ENCODE measurements around the gene ZBTB24.
A peak's percentile ranks its signal among the peaks of the same experiment; 100 is the strongest.
"Not testable (repeated sequence)": the region's sequence is repeated elsewhere in the genome, so short reads cannot be mapped to it uniquely, and the experiment has no call there.

ZBTB24 gene

GRCh38 chr6:109465772-109466171 lies 17.2 kb downstream of the ZBTB24 start:
- H3K4me3 ChIP-seq (ENCODE audit: low read depth in 1 of 2, low read length in 2 of 2): no peak overlapping the region
- H3K27ac ChIP-seq (ENCODE audit: low read depth, low read length): no peak overlapping the region
- no peak overlapping the region for H3K9ac ChIP-seq (ENCODE audit: low read length)
- H3K27me3 ChIP-seq (ENCODE audit: control insufficient read depth in 1 of 2, insufficient read depth in 2 of 2, low read length in 2 of 2): no peaks in the 10 kb centered on the region
- peaks cover 35% of the 10 kb centered on the region for H3K36me3 ChIP-seq (ENCODE audit: insufficient read depth, low read length)
- no peaks in the 10 kb centered on the region for H3K9me3 ChIP-seq (ENCODE audit: low read length)
- H3K4me1 ChIP-seq (ENCODE audit: insufficient read depth, low read length): no peaks in the 10 kb centered on the region

GRCh38 chr6:109461733-109462526 lies 21.1 kb downstream of the ZBTB24 start:
- Histone ChIP-seq H3K36me3 (ENCODE audit: insufficient read depth, low read length) (peaks cover 15% of the 10 kb centered on the region), H3K9me3 (ENCODE audit: low read length) (no peaks in the 10 kb centered on the region)

GRCh38 chr6:109461205-109461604 lies 21.8 kb downstream of the ZBTB24 start:
- not testable (repeated sequence) for H3K9ac ChIP-seq (ENCODE audit: low read length); H3K27me3 ChIP-seq (ENCODE audit: control insufficient read depth in 1 of 2, insufficient read depth in 2 of 2, low read length in 2 of 2); H3K4me1 ChIP-seq (ENCODE audit: insufficient read depth, low read length); H3K27ac ChIP-seq (ENCODE audit: low read depth, low read length); H3K4me3 ChIP-seq (ENCODE audit: low read depth in 1 of 2, low read length in 2 of 2); H3K9me3 ChIP-seq (ENCODE audit: low read length)
- peaks cover 13% of the 10 kb centered on the region for H3K36me3 ChIP-seq (ENCODE audit: insufficient read depth, low read length)

More at GRCh38 chr6:109461733-109462526, 21.1 kb downstream of the ZBTB24 start:
- H3K4me1 ChIP-seq (ENCODE audit: insufficient read depth, low read length): peaks cover under 1% of the 10 kb centered on the region
- H3K27me3 ChIP-seq (ENCODE audit: control insufficient read depth in 1 of 2, insufficient read depth in 2 of 2, low read length in 2 of 2): no peaks in the 10 kb centered on the region
- no peak overlapping the region for H3K4me3 ChIP-seq (ENCODE audit: low read depth in 1 of 2, low read length in 2 of 2)
- no peak overlapping the region for H3K27ac ChIP-seq (ENCODE audit: low read depth, low read length)
- no peak overlapping the region for H3K9ac ChIP-seq (ENCODE audit: low read length)

- Histone ChIP-seq H3K9me3 (ENCODE audit: low read length) (no peaks in the 10 kb centered on the region), H3K9ac (ENCODE audit: low read length) (no peak overlapping the region), H3K27ac (ENCODE audit: low read depth, low read length) (no peak overlapping the region), H3K27me3 (ENCODE audit: control insufficient read depth in 1 of 2, insufficient read depth in 2 of 2, low read length in 2 of 2) (no peaks in the 10 kb centered on the region), H3K4me1 (ENCODE audit: insufficient read depth, low read length) (peaks cover 9% of the 10 kb centered on the region), H3K4me3 (ENCODE audit: low read depth in 1 of 2, low read length in 2 of 2) (no peak overlapping the region), H3K36me3 (ENCODE audit: insufficient read depth, low read length) (peaks cover 4% of the 10 kb centered on the region)
Measured at GRCh38 chr6:109460161-109460829, 22.7 kb downstream of the ZBTB24 start.

- Histone ChIP-seq H3K4me1 (ENCODE audit: insufficient read depth, low read length) (peaks cover 16% of the 10 kb centered on the region), H3K4me3 (ENCODE audit: low read depth in 1 of 2, low read length in 2 of 2) (no peak overlapping the region), H3K27me3 (ENCODE audit: control insufficient read depth in 1 of 2, insufficient read depth in 2 of 2, low read length in 2 of 2) (no peaks in the 10 kb centered on the region), H3K9ac (ENCODE audit: low read length) (no peak overlapping the region), H3K36me3 (ENCODE audit: insufficient read depth, low read length) (no peaks in the 10 kb centered on the region), H3K9me3 (ENCODE audit: low read length) (no peaks in the 10 kb centered on the region), H3K27ac (ENCODE audit: low read depth, low read length) (no peak overlapping the region)
Measured at GRCh38 chr6:109458774-109459531, 24.1 kb downstream of the ZBTB24 start.

GRCh38 chr6:109457562-109457996 lies 25.4 kb downstream of the ZBTB24 start:
- no peaks in the 10 kb centered on the region for H3K36me3 ChIP-seq (ENCODE audit: insufficient read depth, low read length)
- no peak overlapping the region for H3K9ac ChIP-seq (ENCODE audit: low read length)
- no peaks in the 10 kb centered on the region for H3K9me3 ChIP-seq (ENCODE audit: low read length)
- peaks cover 18% of the 10 kb centered on the region for H3K4me1 ChIP-seq (ENCODE audit: insufficient read depth, low read length)
- H3K27me3 ChIP-seq (ENCODE audit: control insufficient read depth in 1 of 2, insufficient read depth in 2 of 2, low read length in 2 of 2): no peaks in the 10 kb centered on the region
- H3K27ac ChIP-seq (ENCODE audit: low read depth, low read length): no peak overlapping the region
- H3K4me3 ChIP-seq (ENCODE audit: low read depth in 1 of 2, low read length in 2 of 2): no peak overlapping the region

- Histone ChIP-seq H3K4me3 (ENCODE audit: low read depth in 1 of 2, low read length in 2 of 2) (peak overlapping the region in 1 of 2 donors; percentile 58), H3K9ac (ENCODE audit: low read length) (no peak overlapping the region), H3K4me1 (ENCODE audit: insufficient read depth, low read length) (peaks cover 18% of the 10 kb centered on the region), H3K27ac (ENCODE audit: low read depth, low read length) (no peak overlapping the region), H3K9me3 (ENCODE audit: low read length) (no peaks in the 10 kb centered on the region), H3K27me3 (ENCODE audit: control insufficient read depth in 1 of 2, insufficient read depth in 2 of 2, low read length in 2 of 2) (no peaks in the 10 kb centered on the region), H3K36me3 (ENCODE audit: insufficient read depth, low read length) (no peaks in the 10 kb centered on the region)
Measured at GRCh38 chr6:109456710-109457561, 26.1 kb downstream of the ZBTB24 start.

GRCh38 chr6:109456111-109456583 lies 26.9 kb downstream of the ZBTB24 start:
- Histone ChIP-seq H3K27ac (ENCODE audit: low read depth, low read length) (no peak overlapping the region), H3K9ac (ENCODE audit: low read length) (no peak overlapping the region), H3K36me3 (ENCODE audit: insufficient read depth, low read length) (no peaks in the 10 kb centered on the region), H3K27me3 (ENCODE audit: control insufficient read depth in 1 of 2, insufficient read depth in 2 of 2, low read length in 2 of 2) (no peaks in the 10 kb centered on the region), H3K9me3 (ENCODE audit: low read length) (no peaks in the 10 kb centered on the region), H3K4me3 (ENCODE audit: low read depth in 1 of 2, low read length in 2 of 2) (peak overlapping the region; percentile 50 to 58), H3K4me1 (ENCODE audit: insufficient read depth, low read length) (peaks cover 18% of the 10 kb centered on the region)

GRCh38 chr6:109455437-109456110 lies 27.4 kb downstream of the ZBTB24 start, which contains the start of gene MICAL1:
Gene MICAL1 (minus strand): TSS chr6:109455772. CDS start chr6:109454196, 1,576 bp downstream.
- Histone ChIP-seq H3K4me3 (ENCODE audit: low read depth in 1 of 2, low read length in 2 of 2) (peak within 1 kb of the TSS; percentile 50 to 65), H3K27ac (ENCODE audit: low read depth, low read length) (no peak within 1 kb of the TSS), H3K4me1 (ENCODE audit: insufficient read depth, low read length) (peaks cover 18% of the 10 kb centered on the region), H3K9me3 (ENCODE audit: low read length) (no peaks in the 10 kb centered on the region), H3K36me3 (ENCODE audit: insufficient read depth, low read length) (no peaks in the 10 kb centered on the region), H3K27me3 (ENCODE audit: control insufficient read depth in 1 of 2, insufficient read depth in 2 of 2, low read length in 2 of 2) (no peaks in the 10 kb centered on the region), H3K9ac (ENCODE audit: low read length) (no peak within 1 kb of the TSS)

Data from muscle layer of colon (tissue), 2 donors.